Activated CD8-positive, alpha-beta memory T cell treated with anti-CD3 and anti-CD28 coated beads for 36 hours (primary cell): ENCODE measurements around the gene LRRC8B. TPM values are rescaled to one million over a fixed set of nuclear protein-coding genes. Genes with fewer than 3 reads are reported as not detected.

Experiments used
- CTCF ChIA-PET: fragments of 350-600 bp; sonication (Branson Sonifier 250); formaldehyde crosslinking; loops from one replicate; lab custom pipeline; 2021; ENCODE audit warnings: antibody characterized with exemption; lab: Charles Lee
- POLR2A ChIA-PET: fragments of 350-600 bp; sonication (Branson Sonifier 250); formaldehyde crosslinking; loops from one replicate; lab custom pipeline; 2021; ENCODE audit warnings: antibody characterized with exemption; lab: Charles Lee
- total RNA-seq, 2 experiments: library from RNA; stranded (reverse); gene quantifications; one replicate each; pipeline ENCODE4 v1.2.3, GENCODE V29; 2021

LRRC8B gene
- total RNA-seq, 2 experiments from 2014 or later = 39.7 to 42.0 TPM

- POLR2A ChIA-PET = no interaction called here
- CTCF ChIA-PET = interaction anchor here (1.4 kb wide), 1 partner anchor 76 kb away, joined by 3 read pairs; no protein-coding TSS in a partner anchor
These were observed 72.1 kb downstream of the LRRC8B start for GRCh38 chr1:89596698-89597097.

GRCh38 chr1:89598450-89599331, 74.1 kb downstream of the LRRC8B start:
- CTCF ChIA-PET = interaction anchor here (0.9 to 1.5 kb wide), 3 partner anchors 14 to 114 kb away, joined by 3 to 4 read pairs (median 3); no protein-coding TSS in a partner anchor
- POLR2A ChIA-PET = no interaction called here

GRCh38 chr1:89599332-89599630, 74.7 kb downstream of the LRRC8B start:
- ChIA-PET POLR2A (no interaction called here), CTCF (interaction anchor here (1.3 to 1.5 kb wide), 2 partner anchors 80 to 114 kb away, joined by 3 to 4 read pairs; no protein-coding TSS in a partner anchor)

GRCh38 chr1:89600451-89601224, 76.0 kb downstream of the LRRC8B start:
- ChIA-PET POLR2A (interaction anchor here (0.9 kb wide), 1 partner anchor 9 kb away, joined by 3 read pairs; no protein-coding TSS in a partner anchor), CTCF (interaction anchor here (2.2 kb wide), 1 partner anchor 11 kb away, joined by 6 read pairs; no protein-coding TSS in a partner anchor)

GRCh38 chr1:89602871-89603404, 78.3 kb downstream of the LRRC8B start:
- ChIA-PET POLR2A (interaction anchor here (0.8 to 2.3 kb wide), 9 partner anchors 9 to 161 kb away, joined by 3 to 11 read pairs (median 5); partner anchors contain the start of genes LRRC8B and LRRC8C), CTCF (interaction anchor here (1.2 to 5.5 kb wide), 7 partner anchors 9 to 160 kb away, joined by 3 to 21 read pairs (median 4); no protein-coding TSS in a partner anchor)

- ChIA-PET POLR2A (interaction anchor here (0.7 to 2.3 kb wide), 14 partner anchors 8 to 177 kb away, joined by 3 to 11 read pairs (median 4); partner anchors contain the start of genes LRRC8B and LRRC8C), CTCF (interaction anchor here (0.9 to 5.5 kb wide), 8 partner anchors 8 to 159 kb away, joined by 3 to 21 read pairs (median 4); no protein-coding TSS in a partner anchor)
These were observed 79.2 kb downstream of the LRRC8B start for GRCh38 chr1:89603651-89604413.

GRCh38 chr1:89604414-89604735, 79.7 kb downstream of the LRRC8B start:
- POLR2A ChIA-PET = interaction anchor here (0.8 to 1.9 kb wide), 8 partner anchors 25 to 159 kb away, joined by 3 to 11 read pairs (median 4); partner anchors contain the start of gene LRRC8B

GRCh38 chr1:89605692-89606091, 81.1 kb downstream of the LRRC8B start:
- CTCF ChIA-PET = interaction anchor here (1.0 to 5.5 kb wide), 3 partner anchors 122 to 157 kb away, joined by 3 to 21 read pairs (median 12); no protein-coding TSS in a partner anchor
- POLR2A ChIA-PET = no interaction called here

More at GRCh38 chr1:89604414-89604735, 79.7 kb downstream of the LRRC8B start:
- CTCF ChIA-PET = interaction anchor here (0.9 to 5.5 kb wide), 6 partner anchors 10 to 158 kb away, joined by 3 to 21 read pairs (median 4); no protein-coding TSS in a partner anchor

GRCh38 chr1:89606227-89606980, 81.8 kb downstream of the LRRC8B start:
- CTCF ChIA-PET = interaction anchor here (5.5 kb wide), 1 partner anchor 156 kb away, joined by 21 read pairs; no protein-coding TSS in a partner anchor
- POLR2A ChIA-PET = no interaction called here

GRCh38 chr1:89607156-89607555, 82.5 kb downstream of the LRRC8B start:
- ChIA-PET POLR2A (interaction anchor here (0.7 to 2.7 kb wide), 4 partner anchors 16 to 117 kb away, joined by 3 to 8 read pairs (median 6); no protein-coding TSS in a partner anchor), CTCF (interaction anchor here (1.7 to 5.5 kb wide), 2 partner anchors 152 to 156 kb away, joined by 4 to 21 read pairs; no protein-coding TSS in a partner anchor)

GRCh38 chr1:89607586-89608318, 83.1 kb downstream of the LRRC8B start:
- POLR2A ChIA-PET = interaction anchor here (0.7 to 2.7 kb wide), 9 partner anchors 15 to 150 kb away, joined by 3 to 11 read pairs (median 6); partner anchors contain the start of gene LRRC8B
- CTCF ChIA-PET = interaction anchor here (0.8 to 5.5 kb wide), 7 partner anchors 18 to 155 kb away, joined by 3 to 21 read pairs (median 4); partner anchors contain the start of gene LRRC8C

- ChIA-PET CTCF (interaction anchor here (0.8 to 4.8 kb wide), 8 partner anchors 11 to 173 kb away, joined by 3 to 21 read pairs (median 4); partner anchors contain the start of gene LRRC8C), POLR2A (interaction anchor here (0.9 to 2.7 kb wide), 10 partner anchors 14 to 149 kb away, joined by 3 to 11 read pairs (median 6); partner anchors contain the start of gene LRRC8B)
These were observed 83.8 kb downstream of the LRRC8B start for GRCh38 chr1:89608319-89608983.

- ChIA-PET POLR2A (interaction anchor here (0.6 to 2.7 kb wide), 8 partner anchors 9 to 110 kb away, joined by 3 to 11 read pairs (median 8); partner anchors contain the start of gene LRRC8B), CTCF (interaction anchor here (0.7 to 4.8 kb wide), 7 partner anchors 10 to 172 kb away, joined by 3 to 21 read pairs (median 4); partner anchors contain the start of gene LRRC8C)
These were observed 84.5 kb downstream of the LRRC8B start for GRCh38 chr1:89608984-89609725.

- POLR2A ChIA-PET = interaction anchor here (0.6 to 2.7 kb wide), 6 partner anchors 10 to 109 kb away, joined by 3 to 10 read pairs (median 8); no protein-coding TSS in a partner anchor
- CTCF ChIA-PET = interaction anchor here (0.7 to 4.8 kb wide), 6 partner anchors 8 to 172 kb away, joined by 3 to 21 read pairs (median 6); partner anchors contain the start of gene LRRC8C
These were observed 85.3 kb downstream of the LRRC8B start for GRCh38 chr1:89609781-89610456.
